ENCODE measurements around the gene PTPRN2.

PTPRN2 gene

DNA sequence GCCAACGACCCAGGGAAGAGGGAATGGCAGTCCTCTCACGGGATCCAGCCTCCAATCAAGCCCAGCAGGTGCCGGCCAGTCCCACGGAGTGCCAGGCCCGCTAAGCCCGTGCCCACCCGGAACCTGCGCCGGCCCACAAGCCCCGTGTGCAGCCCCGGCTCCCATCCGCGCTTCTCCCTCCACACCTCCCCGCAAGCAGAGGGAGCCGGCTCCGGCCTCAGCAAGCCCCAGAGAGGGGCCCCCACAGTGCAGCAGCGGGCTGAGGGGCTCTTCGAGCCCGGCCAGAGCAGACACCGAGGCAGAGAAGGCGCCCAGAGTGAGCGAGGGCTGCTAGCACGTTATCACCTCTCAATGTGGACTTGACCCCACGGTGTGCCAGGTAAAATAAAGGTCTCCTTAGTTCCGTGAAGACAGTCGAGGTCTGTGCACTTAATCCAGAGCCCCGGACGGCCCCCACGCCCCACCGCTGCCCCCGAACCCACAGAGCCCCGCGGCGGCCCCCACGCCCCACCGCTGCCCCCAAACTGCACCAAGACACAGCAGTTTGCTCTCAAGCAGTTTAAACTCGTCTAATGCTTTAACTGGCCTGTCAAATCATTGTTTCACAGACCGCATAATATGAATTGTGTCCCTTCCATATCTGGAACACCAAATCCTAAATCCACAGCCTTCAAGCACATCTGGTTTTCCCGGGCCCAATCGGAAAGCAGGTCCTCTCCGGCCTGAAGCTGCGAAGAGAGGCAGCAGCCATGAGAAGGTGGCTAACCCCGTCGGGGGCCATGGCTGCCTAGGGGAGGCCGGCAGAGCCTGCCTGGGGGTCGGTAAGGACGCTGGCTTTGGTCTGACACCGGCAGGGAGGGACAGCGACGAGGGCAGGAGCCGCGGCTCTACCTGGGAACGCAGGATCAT is 307.8 kb downstream of the PTPRN2 start:
- no peak for TF ChIP-seq NFRKB (IDR thresholded peaks at IDR 0.05)
- no peak for TF ChIP-seq CTBP1 (IDR thresholded peaks at IDR 0.05; ENCODE audit: borderline replicate concordance)
- no peak for TF ChIP-seq FOXA1 (IDR thresholded peaks at IDR 0.05)
- no peak for TF ChIP-seq ARNT (IDR thresholded peaks at IDR 0.05)
- TF ChIP-seq FOXM1 (IDR thresholded peaks at IDR 0.05; ENCODE audit: borderline replicate concordance): no peak
- TF ChIP-seq ELF4 (IDR thresholded peaks at IDR 0.05): no peak
- TF ChIP-seq FOXK2 (IDR thresholded peaks at IDR 0.05): no peak
- TF ChIP-seq LEF1 (IDR thresholded peaks at IDR 0.05; ENCODE audit: borderline replicate concordance): no peak
- ChIA-PET CTCF (no interaction called here), POLR2A (no interaction called here)
- no peak for DNase-seq (ENCODE audit: extremely low spot score)

- POLR2A ChIA-PET: no interaction called here
- CTCF ChIA-PET: no interaction called here
- TF ChIP-seq, protein P1, sequence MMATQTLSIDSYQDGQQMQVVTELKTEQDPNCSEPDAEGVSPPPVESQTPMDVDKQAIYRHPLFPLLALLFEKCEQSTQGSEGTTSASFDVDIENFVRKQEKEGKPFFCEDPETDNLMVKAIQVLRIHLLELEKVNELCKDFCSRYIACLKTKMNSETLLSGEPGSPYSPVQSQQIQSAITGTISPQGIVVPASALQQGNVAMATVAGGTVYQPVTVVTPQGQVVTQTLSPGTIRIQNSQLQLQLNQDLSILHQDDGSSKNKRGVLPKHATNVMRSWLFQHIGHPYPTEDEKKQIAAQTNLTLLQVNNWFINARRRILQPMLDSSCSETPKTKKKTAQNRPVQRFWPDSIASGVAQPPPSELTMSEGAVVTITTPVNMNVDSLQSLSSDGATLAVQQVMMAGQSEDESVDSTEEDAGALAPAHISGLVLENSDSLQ (IDR thresholded peaks at IDR 0.05): no peak
- TF ChIP-seq ZNF384 (IDR thresholded peaks at IDR 0.05) (no peak), SP1 (IDR thresholded peaks at IDR 0.05) (no peak), BHLHE40 (IDR thresholded peaks at IDR 0.05; ENCODE audit: borderline replicate concordance) (no peak), SUZ12 (IDR thresholded peaks at IDR 0.05) (no peak)
- no peak for DNase-seq (ENCODE audit: extremely low spot score)
Measured at GRCh38 chr7:158278745-158279320, 308.8 kb downstream of the PTPRN2 start.

DNA sequence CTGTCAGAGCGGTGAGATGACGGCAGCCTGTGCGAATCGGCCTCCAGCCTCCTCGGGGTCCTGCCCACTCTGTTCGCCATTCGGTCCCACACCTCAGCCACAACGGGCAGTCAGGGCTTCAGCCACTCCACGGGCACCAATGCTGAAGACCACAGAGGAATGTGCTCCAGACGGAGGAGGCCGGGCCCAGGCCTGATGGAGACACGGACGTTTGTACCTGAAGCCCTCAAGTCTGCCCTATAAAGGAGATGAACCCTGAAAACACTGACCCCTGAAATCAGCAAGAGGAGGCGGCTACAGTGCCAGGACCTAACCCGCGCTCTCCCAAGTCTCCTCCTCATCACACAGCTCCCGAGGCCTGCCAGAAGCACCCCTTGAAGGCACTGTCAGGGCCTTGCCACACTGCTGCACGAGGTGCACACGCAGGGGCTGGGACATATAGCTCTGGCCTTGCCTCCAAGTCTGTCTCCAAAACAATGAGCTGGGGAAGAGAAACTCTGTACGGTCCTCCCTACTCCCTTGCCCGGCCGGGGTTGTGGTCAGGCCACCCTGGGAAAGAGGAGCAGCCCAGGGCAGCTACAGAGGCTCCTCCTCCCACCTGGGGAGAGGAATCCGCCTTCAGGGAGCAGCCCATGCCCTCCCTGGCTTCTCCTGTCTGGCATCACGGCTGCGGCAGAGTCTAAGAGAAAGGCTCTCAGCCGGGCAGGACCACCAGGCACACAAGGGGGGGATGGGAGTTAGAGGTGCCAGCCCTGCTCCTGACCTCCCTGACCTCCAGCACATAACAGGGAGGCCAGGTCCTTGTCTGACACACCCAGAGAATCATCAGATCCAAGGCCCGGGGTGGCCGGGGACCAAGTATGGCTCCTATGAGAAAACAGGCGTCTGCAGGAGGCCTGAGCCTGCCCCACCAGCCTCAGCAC is 310.1 kb downstream of the PTPRN2 start:
- POLR2A ChIA-PET: no interaction called here
- TF ChIP-seq LEF1 (IDR thresholded peaks at IDR 0.05; ENCODE audit: borderline replicate concordance) (no peak), ARNT (IDR thresholded peaks at IDR 0.05) (no peak)
- CTCF ChIA-PET: no interaction called here
- DNase-seq (ENCODE audit: extremely low spot score): no peak

DNA sequence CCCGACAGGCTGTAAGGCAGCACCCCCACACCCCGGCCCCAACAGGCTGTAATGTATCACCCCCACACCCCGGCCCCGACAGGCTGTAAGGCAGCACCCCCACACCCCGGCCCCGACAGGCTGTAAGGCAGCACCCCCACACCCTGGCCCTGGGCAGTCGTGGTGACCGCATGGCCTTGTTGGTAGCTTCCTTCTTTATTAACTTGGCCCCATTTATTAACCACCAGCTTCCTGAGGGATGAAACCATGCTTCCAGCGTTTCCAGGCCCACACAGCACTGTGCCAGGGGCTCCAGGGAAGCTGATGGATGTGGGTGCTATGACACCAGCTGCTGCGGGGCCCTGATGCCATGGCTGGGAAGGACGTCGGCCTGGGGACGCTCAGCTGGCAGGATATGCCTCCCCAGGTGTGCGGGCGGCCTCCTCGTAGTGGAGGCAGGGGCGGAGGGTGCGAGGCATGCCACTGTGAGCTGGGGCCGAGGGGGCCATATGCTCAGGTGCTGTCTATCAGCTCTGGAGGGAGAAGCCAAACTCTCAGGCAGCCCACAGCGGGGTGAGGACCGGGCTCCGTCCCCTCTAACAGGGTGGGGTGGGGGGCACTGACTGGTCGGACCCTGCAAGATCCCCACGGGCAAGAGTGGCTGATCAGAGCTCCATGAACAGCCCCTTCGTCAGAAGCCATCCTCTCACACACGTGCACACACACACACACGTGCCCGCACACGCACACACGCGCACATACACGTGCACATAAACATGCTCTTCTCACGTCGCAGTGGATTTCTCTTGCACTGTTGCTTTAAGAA is 311.0 kb downstream of the PTPRN2 start:
- ChIA-PET CTCF (no interaction called here), POLR2A (no interaction called here)
- TF ChIP-seq NFRKB (IDR thresholded peaks at IDR 0.05): no peak
- TF ChIP-seq, protein P1 (IDR thresholded peaks at IDR 0.05): no peak
- DNase-seq (ENCODE audit: extremely low spot score): no peak

DNA sequence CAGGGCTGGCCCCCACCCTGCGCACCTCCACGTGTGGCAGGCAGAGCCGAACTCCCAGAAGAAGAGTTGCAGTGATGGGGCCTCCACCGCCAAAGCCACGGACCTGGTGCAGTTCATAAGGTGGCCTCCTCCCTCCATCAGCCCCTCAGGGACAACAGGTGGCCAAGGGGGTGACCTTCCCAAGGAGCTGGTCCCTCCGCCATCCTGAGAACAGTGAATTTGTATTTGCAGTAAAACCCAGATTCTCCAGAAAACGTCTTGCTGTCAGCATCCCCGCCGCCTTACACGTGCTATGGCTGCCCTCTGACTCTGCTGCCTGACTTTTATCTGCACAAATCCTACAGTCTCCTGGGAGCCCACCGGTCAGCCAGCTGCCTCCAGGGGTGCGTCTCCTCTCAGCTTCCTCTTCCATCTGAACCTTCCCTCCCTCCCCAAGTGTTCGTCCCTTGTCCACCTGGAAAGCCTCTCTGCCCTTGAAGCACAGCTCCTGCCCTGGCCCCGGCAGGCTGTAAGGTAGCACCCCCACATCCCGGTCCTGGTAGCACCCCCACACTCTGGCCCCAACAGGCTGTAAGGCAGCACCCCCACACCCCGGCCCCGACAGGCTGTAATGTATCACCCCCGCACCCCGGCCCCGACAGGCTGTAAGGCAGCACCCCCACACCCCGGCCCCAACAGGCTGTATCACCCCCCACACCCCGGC is 311.8 kb downstream of the PTPRN2 start:
- DNase-seq (ENCODE audit: extremely low spot score): no peak
- TF ChIP-seq FOXM1 (IDR thresholded peaks at IDR 0.05; ENCODE audit: borderline replicate concordance) (no peak), ZNF384 (IDR thresholded peaks at IDR 0.05) (no peak), FOXA1 (IDR thresholded peaks at IDR 0.05) (no peak), NFRKB (IDR thresholded peaks at IDR 0.05) (no peak), SP1 (IDR thresholded peaks at IDR 0.05) (no peak), ELF4 (IDR thresholded peaks at IDR 0.05) (no peak), FOXK2 (IDR thresholded peaks at IDR 0.05) (no peak), LEF1 (IDR thresholded peaks at IDR 0.05; ENCODE audit: borderline replicate concordance) (no peak), TARDBP (IDR thresholded peaks at IDR 0.05) (no peak), ARNT (IDR thresholded peaks at IDR 0.05) (no peak), HDGF (IDR thresholded peaks at IDR 0.05; ENCODE audit: borderline replicate concordance) (no peak), SUZ12 (IDR thresholded peaks at IDR 0.05) (no peak), CTBP1 (IDR thresholded peaks at IDR 0.05; ENCODE audit: borderline replicate concordance) (no peak), BHLHE40 (IDR thresholded peaks at IDR 0.05; ENCODE audit: borderline replicate concordance) (no peak), L3MBTL2 (conservative IDR thresholded peaks at IDR 0.05) (no peak)
- TF ChIP-seq, protein P1 (IDR thresholded peaks at IDR 0.05): no peak
- ChIA-PET POLR2A (no interaction called here), CTCF (no interaction called here)
